ENCODE results near the gene DGCR8.

The DGCR8 gene

GRCh38 chr22:20043057-20043996, 36.7 kb upstream of the DGCR8 start:
- DNase-seq (ENCODE audit: low read depth) = no peak
- no peak overlapping the region for H3K4me3 ChIP-seq (ENCODE audit: low read depth, low read length)
- TF ChIP-seq, protein P1, sequence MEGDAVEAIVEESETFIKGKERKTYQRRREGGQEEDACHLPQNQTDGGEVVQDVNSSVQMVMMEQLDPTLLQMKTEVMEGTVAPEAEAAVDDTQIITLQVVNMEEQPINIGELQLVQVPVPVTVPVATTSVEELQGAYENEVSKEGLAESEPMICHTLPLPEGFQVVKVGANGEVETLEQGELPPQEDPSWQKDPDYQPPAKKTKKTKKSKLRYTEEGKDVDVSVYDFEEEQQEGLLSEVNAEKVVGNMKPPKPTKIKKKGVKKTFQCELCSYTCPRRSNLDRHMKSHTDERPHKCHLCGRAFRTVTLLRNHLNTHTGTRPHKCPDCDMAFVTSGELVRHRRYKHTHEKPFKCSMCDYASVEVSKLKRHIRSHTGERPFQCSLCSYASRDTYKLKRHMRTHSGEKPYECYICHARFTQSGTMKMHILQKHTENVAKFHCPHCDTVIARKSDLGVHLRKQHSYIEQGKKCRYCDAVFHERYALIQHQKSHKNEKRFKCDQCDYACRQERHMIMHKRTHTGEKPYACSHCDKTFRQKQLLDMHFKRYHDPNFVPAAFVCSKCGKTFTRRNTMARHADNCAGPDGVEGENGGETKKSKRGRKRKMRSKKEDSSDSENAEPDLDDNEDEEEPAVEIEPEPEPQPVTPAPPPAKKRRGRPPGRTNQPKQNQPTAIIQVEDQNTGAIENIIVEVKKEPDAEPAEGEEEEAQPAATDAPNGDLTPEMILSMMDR (IDR thresholded peaks at IDR 0.05; ENCODE audit: control insufficient read depth, extremely low read depth, insufficient read depth) = no peak

DNA sequence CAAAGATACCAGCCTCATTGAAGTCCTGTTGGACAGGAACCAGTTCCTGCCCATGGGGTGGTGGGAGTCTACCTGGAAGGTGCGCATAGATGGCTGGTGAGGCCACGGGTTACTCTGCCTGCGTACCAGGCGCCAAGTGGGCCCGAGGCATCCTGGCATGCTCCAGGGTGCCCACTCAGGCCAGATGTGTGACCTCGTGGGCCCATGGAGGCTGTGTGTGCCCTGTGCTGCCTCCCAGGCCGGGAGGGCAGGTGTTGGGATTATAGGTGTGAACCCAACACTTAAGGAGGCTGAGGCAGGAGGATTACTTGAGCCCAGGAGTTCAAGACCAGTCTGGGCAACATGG, 36.1 kb upstream of the DGCR8 start:
- no peak for DNase-seq (ENCODE audit: low read depth)
- TF ChIP-seq, protein P1 (IDR thresholded peaks at IDR 0.05; ENCODE audit: control insufficient read depth, extremely low read depth, insufficient read depth) = no peak
- H3K4me3 ChIP-seq (ENCODE audit: low read depth, low read length) = no peak overlapping the region

GRCh38 chr22:20044495-20045151, 35.4 kb upstream of the DGCR8 start:
- TF ChIP-seq, protein P1 (IDR thresholded peaks at IDR 0.05; ENCODE audit: control insufficient read depth, extremely low read depth, insufficient read depth) = no peak
- no peak for DNase-seq (ENCODE audit: low read depth)
- H3K4me3 ChIP-seq (ENCODE audit: low read depth, low read length) = no peak overlapping the region

GRCh38 chr22:20046730-20047129, 33.3 kb upstream of the DGCR8 start:
- TF ChIP-seq, protein P1 (IDR thresholded peaks at IDR 0.05; ENCODE audit: control insufficient read depth, extremely low read depth, insufficient read depth) = no peak
- no peak overlapping the region for H3K4me3 ChIP-seq (ENCODE audit: low read depth, low read length)
- DNase-seq (ENCODE audit: low read depth) = no peak

DNA sequence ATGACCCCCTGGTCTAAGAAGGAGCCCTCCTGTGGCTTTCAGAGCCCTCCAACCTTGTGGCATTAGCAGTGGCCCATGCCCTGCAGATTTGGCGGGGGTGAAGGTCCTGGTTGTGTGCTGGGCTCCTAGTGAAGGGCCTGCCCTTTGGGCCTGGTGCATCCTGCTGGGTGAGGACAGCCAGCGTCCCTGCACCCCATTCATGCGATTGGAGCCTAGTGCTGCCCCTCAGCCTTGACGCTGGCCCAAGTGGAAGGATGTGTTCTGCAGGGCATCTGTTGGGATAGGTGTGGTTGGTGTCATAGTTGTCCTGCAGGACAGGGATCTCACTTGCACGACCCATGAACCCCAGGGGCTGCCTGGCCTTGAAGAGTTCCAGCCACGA, 28.1 kb upstream of the DGCR8 start:
- H3K4me3 ChIP-seq (ENCODE audit: low read depth, low read length) = no peak overlapping the region
- no peak for DNase-seq (ENCODE audit: low read depth)
- TF ChIP-seq, protein P1 (IDR thresholded peaks at IDR 0.05; ENCODE audit: control insufficient read depth, extremely low read depth, insufficient read depth) = no peak

DNA sequence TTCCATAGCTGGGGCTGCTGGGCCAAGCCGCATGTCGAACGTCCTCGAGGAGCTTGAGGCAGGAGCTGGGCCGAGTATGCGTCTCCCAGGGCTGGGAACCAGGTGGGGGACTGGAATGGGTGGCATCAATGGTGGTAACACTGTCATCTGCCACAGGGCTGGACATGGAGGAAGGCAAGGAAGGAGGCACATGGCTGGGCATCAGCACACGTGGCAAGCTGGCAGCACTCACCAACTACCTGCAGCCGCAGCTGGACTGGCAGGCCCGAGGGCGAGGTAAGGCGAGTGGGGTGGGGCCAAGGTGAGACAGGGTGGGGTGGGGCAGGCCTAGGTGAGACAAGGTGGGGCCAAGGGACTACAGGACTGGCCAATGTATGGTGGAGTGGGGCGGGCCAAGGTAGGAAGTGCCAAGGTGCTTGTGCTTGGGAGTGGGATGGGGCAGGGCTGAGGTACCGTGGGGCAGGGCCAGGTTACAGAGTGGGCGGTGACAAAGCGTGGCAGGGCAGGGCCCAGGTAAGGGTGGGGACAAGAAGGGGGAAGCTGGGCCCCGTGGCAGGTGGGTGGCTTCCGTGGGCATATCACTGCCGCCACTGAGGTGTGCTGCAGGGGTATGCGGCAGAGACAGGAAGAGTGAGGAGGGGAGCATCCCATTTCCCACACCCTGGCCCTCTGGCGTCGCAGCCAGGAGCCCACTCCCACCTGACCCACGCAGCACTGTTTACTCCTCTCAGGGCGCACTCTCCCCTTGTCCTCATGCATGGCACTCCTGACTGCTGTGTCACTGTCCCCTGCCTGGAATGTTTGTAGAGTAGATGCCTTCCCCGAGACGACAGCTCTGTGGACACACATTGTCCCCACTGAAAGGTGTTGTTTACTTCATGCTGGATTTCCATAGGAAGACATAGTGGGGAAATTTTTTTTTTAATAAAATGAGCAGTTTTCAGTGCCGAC, 27.5 kb upstream of the DGCR8 start:
- no peak overlapping the region for H3K4me3 ChIP-seq (ENCODE audit: low read depth, low read length)
- TF ChIP-seq, protein P1 (IDR thresholded peaks at IDR 0.05; ENCODE audit: control insufficient read depth, extremely low read depth, insufficient read depth) = no peak

More for the DNA sequence above, 27.5 kb upstream of the DGCR8 start:
- no peak for DNase-seq (ENCODE audit: low read depth)

Measured in LNCaP clone FGC (cell line).